ENCODE data around the gene CSMD2.

Gene CSMD2

DNA sequence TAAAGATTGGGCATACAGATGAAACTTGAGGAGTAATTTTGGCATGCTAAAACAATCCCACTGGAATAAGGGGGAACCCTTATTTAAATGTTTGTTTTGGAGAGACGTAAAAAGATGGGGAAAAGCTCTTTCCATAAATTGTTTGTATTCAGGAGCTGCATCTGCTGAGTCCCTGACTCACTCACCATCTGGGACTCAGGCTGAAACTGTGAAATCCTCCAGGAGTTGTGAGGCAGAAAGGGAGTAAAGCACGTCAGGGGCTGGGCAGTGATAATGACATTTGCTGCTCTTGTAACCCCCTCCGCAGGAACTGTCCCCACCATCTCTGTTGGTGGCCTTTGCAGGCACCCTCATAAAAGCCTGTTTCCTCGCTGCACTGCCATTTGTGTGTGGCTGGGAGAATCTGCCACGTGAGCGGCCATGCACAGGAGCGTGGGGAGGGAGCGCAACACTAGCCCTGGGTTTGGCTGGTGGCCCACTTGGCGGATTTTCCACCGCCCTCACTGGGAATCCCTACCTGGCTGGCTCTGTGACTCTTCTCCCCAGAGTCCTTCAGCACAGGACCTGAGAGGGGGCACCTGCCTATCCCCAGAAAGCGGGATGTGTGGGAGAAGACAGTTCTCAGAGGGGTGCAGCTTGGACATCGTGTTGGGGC is 647.3 kb downstream of the CSMD2 start:
- ATAC-seq, result no peak
- TF ChIP-seq GLIS3 (CRISPR knock-in tag; IDR thresholded peaks at IDR 0.05) (no peak), TCF4 (CRISPR knock-in tag; IDR thresholded peaks at IDR 0.05; ENCODE audit: borderline replicate concordance) (no peak), TOX (CRISPR knock-in tag; IDR thresholded peaks at IDR 0.05; ENCODE audit: borderline replicate concordance) (no peak)
- TF ChIP-seq, protein P1, sequence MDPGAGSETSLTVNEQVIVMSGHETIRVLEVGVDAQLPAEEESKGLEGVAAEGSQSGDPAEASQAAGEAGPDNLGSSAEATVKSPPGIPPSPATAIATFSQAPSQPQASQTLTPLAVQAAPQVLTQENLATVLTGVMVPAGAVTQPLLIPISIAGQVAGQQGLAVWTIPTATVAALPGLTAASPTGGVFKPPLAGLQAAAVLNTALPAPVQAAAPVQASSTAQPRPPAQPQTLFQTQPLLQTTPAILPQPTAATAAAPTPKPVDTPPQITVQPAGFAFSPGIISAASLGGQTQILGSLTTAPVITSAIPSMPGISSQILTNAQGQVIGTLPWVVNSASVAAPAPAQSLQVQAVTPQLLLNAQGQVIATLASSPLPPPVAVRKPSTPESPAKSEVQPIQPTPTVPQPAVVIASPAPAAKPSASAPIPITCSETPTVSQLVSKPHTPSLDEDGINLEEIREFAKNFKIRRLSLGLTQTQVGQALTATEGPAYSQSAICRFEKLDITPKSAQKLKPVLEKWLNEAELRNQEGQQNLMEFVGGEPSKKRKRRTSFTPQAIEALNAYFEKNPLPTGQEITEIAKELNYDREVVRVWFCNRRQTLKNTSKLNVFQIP (CRISPR knock-in tag; IDR thresholded peaks at IDR 0.05; ENCODE audit: borderline replicate concordance, low read depth), result no peak

DNA sequence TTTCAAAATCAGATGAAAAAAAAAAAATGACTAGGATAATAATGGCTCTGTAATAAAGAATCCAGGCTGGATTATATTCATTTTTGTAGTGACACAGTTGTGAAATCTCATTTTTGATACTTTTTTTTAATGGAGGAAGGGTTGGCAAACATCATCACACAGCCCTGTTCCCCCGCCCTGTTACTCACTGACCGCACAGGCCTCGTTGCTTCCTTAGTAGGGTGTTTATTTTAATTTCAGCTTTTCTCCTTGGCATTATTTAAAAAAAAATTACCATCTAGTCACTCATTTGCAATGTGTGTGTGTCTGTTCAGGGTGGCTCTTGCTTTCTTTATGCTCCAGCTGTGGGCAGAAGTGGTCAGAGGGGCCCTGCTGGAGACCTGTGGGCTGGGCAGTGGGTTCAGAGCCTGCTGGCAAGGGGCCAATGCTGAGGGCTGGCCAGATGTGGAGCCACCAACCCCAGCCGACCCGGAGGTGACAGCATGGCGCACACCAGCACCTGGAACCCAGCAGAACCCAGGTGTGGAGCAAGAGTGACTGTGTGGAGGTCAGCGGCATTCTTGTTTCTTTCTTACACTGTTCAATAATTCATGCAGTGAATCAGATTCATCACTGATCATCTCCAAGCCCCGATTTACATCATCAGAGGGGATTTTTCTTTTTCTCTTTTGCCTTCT is 648.0 kb downstream of the CSMD2 start:
- ATAC-seq, result no peak
- TF ChIP-seq RARB (CRISPR knock-in tag; IDR thresholded peaks at IDR 0.05) (no peak), OSR1 (CRISPR knock-in tag; IDR thresholded peaks at IDR 0.05) (no peak), ARNTL (CRISPR knock-in tag; IDR thresholded peaks at IDR 0.05; ENCODE audit: borderline replicate concordance, low read depth) (no peak), ZNF70 (CRISPR knock-in tag; IDR thresholded peaks at IDR 0.05) (no peak), TCF4 (CRISPR knock-in tag; IDR thresholded peaks at IDR 0.05; ENCODE audit: borderline replicate concordance) (no peak), SNAI2 (CRISPR knock-in tag; IDR thresholded peaks at IDR 0.05) (no peak), GLIS3 (CRISPR knock-in tag; IDR thresholded peaks at IDR 0.05) (no peak), ZC3H10 (CRISPR knock-in tag; IDR thresholded peaks at IDR 0.05) (no peak), ZNF8 (CRISPR knock-in tag; IDR thresholded peaks at IDR 0.05) (no peak), ZFP30 (CRISPR knock-in tag; IDR thresholded peaks at IDR 0.05) (no peak)
- TF ChIP-seq, protein P2, sequence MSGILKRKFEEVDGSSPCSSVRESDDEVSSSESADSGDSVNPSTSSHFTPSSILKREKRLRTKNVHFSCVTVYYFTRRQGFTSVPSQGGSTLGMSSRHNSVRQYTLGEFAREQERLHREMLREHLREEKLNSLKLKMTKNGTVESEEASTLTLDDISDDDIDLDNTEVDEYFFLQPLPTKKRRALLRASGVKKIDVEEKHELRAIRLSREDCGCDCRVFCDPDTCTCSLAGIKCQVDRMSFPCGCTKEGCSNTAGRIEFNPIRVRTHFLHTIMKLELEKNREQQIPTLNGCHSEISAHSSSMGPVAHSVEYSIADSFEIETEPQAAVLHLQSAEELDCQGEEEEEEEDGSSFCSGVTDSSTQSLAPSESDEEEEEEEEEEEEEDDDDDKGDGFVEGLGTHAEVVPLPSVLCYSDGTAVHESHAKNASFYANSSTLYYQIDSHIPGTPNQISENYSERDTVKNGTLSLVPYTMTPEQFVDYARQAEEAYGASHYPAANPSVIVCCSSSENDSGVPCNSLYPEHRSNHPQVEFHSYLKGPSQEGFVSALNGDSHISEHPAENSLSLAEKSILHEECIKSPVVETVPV (CRISPR knock-in tag; IDR thresholded peaks at IDR 0.05), result no peak
- TF ChIP-seq, protein P3, sequence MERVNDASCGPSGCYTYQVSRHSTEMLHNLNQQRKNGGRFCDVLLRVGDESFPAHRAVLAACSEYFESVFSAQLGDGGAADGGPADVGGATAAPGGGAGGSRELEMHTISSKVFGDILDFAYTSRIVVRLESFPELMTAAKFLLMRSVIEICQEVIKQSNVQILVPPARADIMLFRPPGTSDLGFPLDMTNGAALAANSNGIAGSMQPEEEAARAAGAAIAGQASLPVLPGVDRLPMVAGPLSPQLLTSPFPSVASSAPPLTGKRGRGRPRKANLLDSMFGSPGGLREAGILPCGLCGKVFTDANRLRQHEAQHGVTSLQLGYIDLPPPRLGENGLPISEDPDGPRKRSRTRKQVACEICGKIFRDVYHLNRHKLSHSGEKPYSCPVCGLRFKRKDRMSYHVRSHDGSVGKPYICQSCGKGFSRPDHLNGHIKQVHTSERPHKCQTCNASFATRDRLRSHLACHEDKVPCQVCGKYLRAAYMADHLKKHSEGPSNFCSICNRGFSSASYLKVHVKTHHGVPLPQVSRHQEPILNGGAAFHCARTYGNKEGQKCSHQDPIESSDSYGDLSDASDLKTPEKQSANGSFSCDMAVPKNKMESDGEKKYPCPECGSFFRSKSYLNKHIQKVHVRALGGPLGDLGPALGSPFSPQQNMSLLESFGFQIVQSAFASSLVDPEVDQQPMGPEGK (CRISPR knock-in tag; IDR thresholded peaks at IDR 0.05; ENCODE audit: borderline replicate concordance), result no peak
- TF ChIP-seq, protein P4, sequence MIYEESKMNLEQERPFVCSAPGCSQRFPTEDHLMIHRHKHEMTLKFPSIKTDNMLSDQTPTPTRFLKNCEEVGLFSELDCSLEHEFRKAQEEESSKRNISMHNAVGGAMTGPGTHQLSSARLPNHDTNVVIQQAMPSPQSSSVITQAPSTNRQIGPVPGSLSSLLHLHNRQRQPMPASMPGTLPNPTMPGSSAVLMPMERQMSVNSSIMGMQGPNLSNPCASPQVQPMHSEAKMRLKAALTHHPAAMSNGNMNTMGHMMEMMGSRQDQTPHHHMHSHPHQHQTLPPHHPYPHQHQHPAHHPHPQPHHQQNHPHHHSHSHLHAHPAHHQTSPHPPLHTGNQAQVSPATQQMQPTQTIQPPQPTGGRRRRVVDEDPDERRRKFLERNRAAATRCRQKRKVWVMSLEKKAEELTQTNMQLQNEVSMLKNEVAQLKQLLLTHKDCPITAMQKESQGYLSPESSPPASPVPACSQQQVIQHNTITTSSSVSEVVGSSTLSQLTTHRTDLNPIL (CRISPR knock-in tag; IDR thresholded peaks at IDR 0.05; ENCODE audit: low read depth), result no peak

DNA sequence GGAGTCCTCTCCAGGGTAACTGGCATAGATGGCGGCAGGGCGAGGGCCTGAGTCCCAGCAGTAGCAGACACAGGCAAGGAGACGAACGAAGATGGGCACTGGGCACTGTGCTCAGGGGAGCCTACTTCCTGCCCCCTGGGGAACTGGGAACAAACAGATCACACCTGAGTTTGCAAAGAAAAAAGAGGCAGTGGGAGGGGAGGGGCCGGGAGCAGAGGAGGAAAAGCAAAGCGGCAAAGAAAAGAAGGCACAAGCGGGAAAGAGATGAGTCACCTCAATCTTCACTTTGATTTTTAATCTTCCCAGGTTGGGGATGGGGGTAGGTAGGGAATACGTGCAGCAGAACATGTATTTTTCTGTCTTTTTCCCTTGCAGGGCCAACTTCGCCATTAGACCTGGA is 648.6 kb downstream of the CSMD2 start:
- ATAC-seq, result no peak
- TF ChIP-seq SNAI2 (CRISPR knock-in tag; IDR thresholded peaks at IDR 0.05) (no peak), GLIS3 (CRISPR knock-in tag; IDR thresholded peaks at IDR 0.05) (no peak), BACH2 (CRISPR knock-in tag; IDR thresholded peaks at IDR 0.05; ENCODE audit: borderline replicate concordance) (no peak), PPARA (CRISPR knock-in tag; IDR thresholded peaks at IDR 0.05; ENCODE audit: borderline replicate concordance) (no peak), ZNF70 (CRISPR knock-in tag; IDR thresholded peaks at IDR 0.05) (no peak), ESRRG (CRISPR knock-in tag; IDR thresholded peaks at IDR 0.05) (no peak), CSDC2 (CRISPR knock-in tag; IDR thresholded peaks at IDR 0.05) (no peak), ARNTL (CRISPR knock-in tag; IDR thresholded peaks at IDR 0.05; ENCODE audit: borderline replicate concordance, low read depth) (no peak), ZNF8 (CRISPR knock-in tag; IDR thresholded peaks at IDR 0.05) (no peak)

DNA sequence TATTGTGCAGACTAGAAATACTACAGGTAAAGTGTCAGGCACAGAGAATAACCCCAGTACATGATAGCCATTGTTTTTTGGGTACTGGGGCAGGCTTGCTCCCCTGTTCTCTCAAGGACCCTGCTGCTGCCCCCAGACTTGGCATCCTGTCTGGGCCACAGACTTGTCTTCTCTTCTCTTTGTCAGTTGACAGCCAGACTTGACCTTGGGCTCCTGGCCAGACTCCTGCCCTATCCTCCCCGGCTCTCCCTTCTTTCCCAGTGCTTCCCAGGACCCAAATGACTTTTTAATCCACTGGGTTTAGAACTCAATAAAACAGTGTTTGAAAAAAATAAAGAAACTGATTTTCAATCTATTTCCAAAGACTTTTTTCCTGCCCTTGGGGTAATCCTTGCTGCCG is 649.4 kb downstream of the CSMD2 start:
- ATAC-seq, result no peak
- TF ChIP-seq, protein P4 (CRISPR knock-in tag; IDR thresholded peaks at IDR 0.05; ENCODE audit: low read depth), result no peak

All from SK-N-SH treated with all-trans-retinoic acid at 6 μM for 48 hours (cell line).